HEK293T (cell line): ENCODE measurements around the gene ELOVL7.

Experiments used
- CTCF ChIA-PET: fragments of 350-600 bp; formaldehyde crosslinking; extraction: SDS; loops from one replicate; lab custom pipeline; 2021; ENCODE audit warnings: antibody characterized with exemption, inconsistent platforms; lab: Yijun Ruan, JAX
- POLR2A ChIA-PET: fragments of 350-600 bp; formaldehyde crosslinking; extraction: SDS; loops from one replicate; lab custom pipeline; 2020; ENCODE audit warnings: antibody characterized with exemption, inconsistent platforms; lab: Yijun Ruan, JAX
- DNase-seq: peaks from one replicate; pipeline ENCODE4 v3.0.0; 2012; ENCODE audit warnings: mixed read lengths; ENCODE audit errors: extremely low spot score
- ARNT ChIP-seq: fragments of 450-650 bp; IDR thresholded peaks from 2 replicates; pipeline ENCODE4 v1.6.1; 2017; ENCODE audit warnings: mild to moderate bottlenecking
- BHLHE40 ChIP-seq: fragments of 450-650 bp; IDR thresholded peaks from 2 replicates; pipeline ENCODE4 v1.6.1; 2016; ENCODE audit warnings: mild to moderate bottlenecking, moderate library complexity, borderline replicate concordance
- CTBP1 ChIP-seq: fragments of 450-650 bp; IDR thresholded peaks from 2 replicates; pipeline ENCODE4 v1.6.1; 2016; ENCODE audit warnings: borderline replicate concordance
- ELF4 ChIP-seq: fragments of 450-650 bp; IDR thresholded peaks from 2 replicates; pipeline ENCODE4 v1.6.1; 2017; ENCODE audit warnings: antibody characterized with exemption
- FOXA1 ChIP-seq: fragments of 450-650 bp; IDR thresholded peaks from 2 replicates; pipeline ENCODE4 v1.6.1; 2016; ENCODE audit warnings: mild to moderate bottlenecking
- FOXK2 ChIP-seq: fragments of 450-650 bp; IDR thresholded peaks from 2 replicates; pipeline ENCODE4 v1.6.1; 2016; ENCODE audit warnings: mild to moderate bottlenecking
- FOXM1 ChIP-seq: fragments of 450-650 bp; IDR thresholded peaks from 2 replicates; pipeline ENCODE4 v1.6.1; 2017; ENCODE audit warnings: mild to moderate bottlenecking, borderline replicate concordance
- HDGF ChIP-seq: fragments of 450-650 bp; IDR thresholded peaks from 2 replicates; pipeline ENCODE4 v1.6.1; 2017; ENCODE audit warnings: antibody characterized with exemption, borderline replicate concordance
- L3MBTL2 ChIP-seq: fragments of 450-650 bp; conservative IDR thresholded peaks from 2 replicates; pipeline ENCODE4 v1.6.1; 2016; ENCODE audit warnings: mild to moderate bottlenecking
- LEF1 ChIP-seq: fragments of 450-650 bp; IDR thresholded peaks from 2 replicates; pipeline ENCODE4 v1.6.1; 2017; ENCODE audit warnings: mild to moderate bottlenecking, borderline replicate concordance
- NFRKB ChIP-seq: fragments of 450-650 bp; IDR thresholded peaks from 2 replicates; pipeline ENCODE4 v1.6.1; 2016; ENCODE audit warnings: mild to moderate bottlenecking, moderate library complexity
- PKNOX1 ChIP-seq: fragments of 450-650 bp; IDR thresholded peaks from 2 replicates; pipeline ENCODE4 v1.6.1; 2016
- SP1 ChIP-seq: fragments of 450-650 bp; IDR thresholded peaks from 2 replicates; pipeline ENCODE4 v1.6.1; 2017
- SUZ12 ChIP-seq: fragments of 450-650 bp; IDR thresholded peaks from 2 replicates; pipeline ENCODE4 v1.6.1; 2016; ENCODE audit warnings: mild to moderate bottlenecking
- TARDBP ChIP-seq: fragments of 450-650 bp; IDR thresholded peaks from 2 replicates; pipeline ENCODE4 v1.6.1; 2016
- ZNF384 ChIP-seq: fragments of 450-650 bp; IDR thresholded peaks from 2 replicates; pipeline ENCODE4 v1.6.1; 2016

Gene ELOVL7

GRCh38 chr5:60827201-60827600 is 16.9 kb downstream of the ELOVL7 start:
- ChIA-PET POLR2A (no interaction called here), CTCF (no interaction called here)
- DNase-seq = no peak
- no peak for TF ChIP-seq FOXK2
- TF ChIP-seq PKNOX1 = no peak
- no peak for TF ChIP-seq LEF1
- TF ChIP-seq HDGF = no peak
- TF ChIP-seq NFRKB = no peak
- no peak for TF ChIP-seq ZNF384
- TF ChIP-seq L3MBTL2 = no peak
- no peak for TF ChIP-seq BHLHE40
- TF ChIP-seq CTBP1 = no peak
- TF ChIP-seq TARDBP = no peak
- TF ChIP-seq FOXM1 = no peak
- no peak for TF ChIP-seq ARNT

GRCh38 chr5:60826653-60827052 is 17.4 kb downstream of the ELOVL7 start:
- ChIA-PET CTCF (no interaction called here), POLR2A (no interaction called here)
- DNase-seq = no peak
- no peak for TF ChIP-seq SP1
- no peak for TF ChIP-seq SUZ12
- TF ChIP-seq BHLHE40 = no peak
- no peak for TF ChIP-seq LEF1
- no peak for TF ChIP-seq FOXK2
- no peak for TF ChIP-seq ZNF384
- TF ChIP-seq FOXA1 = no peak
- no peak for TF ChIP-seq TARDBP
- no peak for TF ChIP-seq L3MBTL2
- no peak for TF ChIP-seq ELF4
- no peak for TF ChIP-seq CTBP1
- TF ChIP-seq ARNT = no peak
- TF ChIP-seq HDGF = no peak
- no peak for TF ChIP-seq NFRKB

GRCh38 chr5:60823574-60823973 is 20.5 kb downstream of the ELOVL7 start:
- ChIA-PET CTCF (no interaction called here), POLR2A (no interaction called here)
- no peak for DNase-seq
- no peak for TF ChIP-seq NFRKB
- TF ChIP-seq FOXM1 = no peak
- TF ChIP-seq BHLHE40 = no peak
- TF ChIP-seq FOXA1 = no peak
- no peak for TF ChIP-seq TARDBP
- TF ChIP-seq LEF1 = no peak
- TF ChIP-seq L3MBTL2 = no peak
- no peak for TF ChIP-seq SP1
- TF ChIP-seq HDGF = no peak
- no peak for TF ChIP-seq PKNOX1
- no peak for TF ChIP-seq ELF4
- TF ChIP-seq ZNF384 = no peak
- no peak for TF ChIP-seq SUZ12
- TF ChIP-seq ARNT = no peak

GRCh38 chr5:60822285-60822556 is 21.8 kb downstream of the ELOVL7 start:
- TF ChIP-seq ARNT (no peak), ZNF384 (no peak), L3MBTL2 (no peak), LEF1 (no peak), PKNOX1 (no peak), ELF4 (no peak), FOXK2 (no peak), HDGF (no peak), SUZ12 (no peak), BHLHE40 (no peak)
- ChIA-PET POLR2A (no interaction called here), CTCF (no interaction called here)
- DNase-seq = no peak

GRCh38 chr5:60821488-60822284 is 22.4 kb downstream of the ELOVL7 start:
- ChIA-PET POLR2A (interaction anchor here (0.6 kb wide), 1 partner anchor 22 kb away, joined by 3 read pairs; the partner anchor contains the start of gene ELOVL7), CTCF (no interaction called here)
- DNase-seq = no peak
- TF ChIP-seq ZNF384 (no peak), TARDBP (no peak), FOXK2 (no peak), ARNT (no peak), SUZ12 (no peak), L3MBTL2 (no peak), FOXM1 (no peak), CTBP1 (no peak), BHLHE40 (no peak), ELF4 (no peak), FOXA1 (no peak), LEF1 (no peak), HDGF (no peak), PKNOX1 (no peak), SP1 (no peak), NFRKB (no peak)
